Measurements from ENCODE around the gene ADRM1.

DNA sequence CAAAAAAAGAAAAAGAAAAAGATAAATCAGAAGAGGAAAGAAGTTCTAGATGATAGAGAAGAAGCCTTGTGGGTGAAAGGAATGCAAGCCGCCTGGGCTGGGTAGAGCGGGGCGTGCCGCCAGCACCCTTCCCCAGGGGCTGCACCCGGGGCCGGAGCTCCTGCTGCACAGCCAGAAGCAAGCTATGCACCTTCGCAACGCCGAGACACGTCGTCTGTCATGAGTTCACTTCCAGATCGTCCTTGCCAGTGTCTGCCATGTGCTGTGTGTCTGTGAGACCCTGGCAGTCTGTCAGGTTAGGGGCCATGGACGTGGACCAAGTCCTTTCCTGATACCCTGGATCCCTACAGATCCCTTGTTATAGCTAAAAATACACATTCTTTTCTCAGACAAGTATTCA lies 25.5 kb upstream of the ADRM1 start:
- TF ChIP-seq BHLHE40 (IDR thresholded peaks at IDR 0.05; ENCODE audit: borderline replicate concordance) (no peak), ARNT (IDR thresholded peaks at IDR 0.05) (no peak), FOXM1 (IDR thresholded peaks at IDR 0.05; ENCODE audit: borderline replicate concordance) (no peak), SP1 (IDR thresholded peaks at IDR 0.05) (no peak), FOXA1 (IDR thresholded peaks at IDR 0.05) (no peak), NFRKB (IDR thresholded peaks at IDR 0.05) (no peak), ZNF384 (IDR thresholded peaks at IDR 0.05) (no peak)
- TF ChIP-seq, protein P1, sequence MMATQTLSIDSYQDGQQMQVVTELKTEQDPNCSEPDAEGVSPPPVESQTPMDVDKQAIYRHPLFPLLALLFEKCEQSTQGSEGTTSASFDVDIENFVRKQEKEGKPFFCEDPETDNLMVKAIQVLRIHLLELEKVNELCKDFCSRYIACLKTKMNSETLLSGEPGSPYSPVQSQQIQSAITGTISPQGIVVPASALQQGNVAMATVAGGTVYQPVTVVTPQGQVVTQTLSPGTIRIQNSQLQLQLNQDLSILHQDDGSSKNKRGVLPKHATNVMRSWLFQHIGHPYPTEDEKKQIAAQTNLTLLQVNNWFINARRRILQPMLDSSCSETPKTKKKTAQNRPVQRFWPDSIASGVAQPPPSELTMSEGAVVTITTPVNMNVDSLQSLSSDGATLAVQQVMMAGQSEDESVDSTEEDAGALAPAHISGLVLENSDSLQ (IDR thresholded peaks at IDR 0.05), result no peak

All from HEK293T (cell line).